ENCODE data around the gene NT5C1B.
"Not testable (repeated sequence)": the region's sequence is repeated elsewhere in the genome, so short reads cannot be mapped to it uniquely, and the experiment has no call there.

NT5C1B gene

GRCh38 chr2:18589354-18589753 is at the start of gene NT5C1B:
Gene NT5C1B, minus strand, starts transcription at chr2:18589569. Its CDS starts 101 bp downstream, at chr2:18589468.
- no peak for DNase-seq (ENCODE audit: low spot score)

- no peak for DNase-seq (ENCODE audit: low spot score)
Observed at GRCh38 chr2:18637196-18637595, 47.8 kb upstream of the NT5C1B start.

- not testable (repeated sequence) for DNase-seq (ENCODE audit: low spot score)
Observed at GRCh38 chr2:18632699-18633098, 43.3 kb upstream of the NT5C1B start.

- no peak for DNase-seq (ENCODE audit: low spot score)
Observed at GRCh38 chr2:18630941-18631340, 41.6 kb upstream of the NT5C1B start.

GRCh38 chr2:18630541-18630940 is 41.2 kb upstream of the NT5C1B start:
- DNase-seq (ENCODE audit: low spot score), result no peak

GRCh38 chr2:18630101-18630500 is 40.7 kb upstream of the NT5C1B start:
- no peak for DNase-seq (ENCODE audit: low spot score)

GRCh38 chr2:18626958-18627650 is 37.7 kb upstream of the NT5C1B start:
- no peak for DNase-seq (ENCODE audit: low spot score)

GRCh38 chr2:18626256-18626668 is 36.9 kb upstream of the NT5C1B start:
- DNase-seq (ENCODE audit: low spot score), result no peak

- DNase-seq (ENCODE audit: low spot score), result no peak
Observed at GRCh38 chr2:18625563-18625962, 36.2 kb upstream of the NT5C1B start.

- no peak for DNase-seq (ENCODE audit: low spot score)
Observed at GRCh38 chr2:18623782-18624181, 34.4 kb upstream of the NT5C1B start.

- DNase-seq (ENCODE audit: low spot score), result no peak
Observed at GRCh38 chr2:18620867-18621632, 31.7 kb upstream of the NT5C1B start.

- no peak for DNase-seq (ENCODE audit: low spot score)
Observed at GRCh38 chr2:18619091-18619490, 29.7 kb upstream of the NT5C1B start.

- DNase-seq (ENCODE audit: low spot score), result no peak
Observed at GRCh38 chr2:18614041-18614440, 24.7 kb upstream of the NT5C1B start.

GRCh38 chr2:18612133-18612532 is 22.8 kb upstream of the NT5C1B start:
- DNase-seq (ENCODE audit: low spot score), result no peak

GRCh38 chr2:18611604-18612003 is 22.2 kb upstream of the NT5C1B start:
- no peak for DNase-seq (ENCODE audit: low spot score)

- DNase-seq (ENCODE audit: low spot score), result no peak
Observed at GRCh38 chr2:18611184-18611583, 21.8 kb upstream of the NT5C1B start.

GRCh38 chr2:18610651-18611050 is 21.3 kb upstream of the NT5C1B start:
- DNase-seq (ENCODE audit: low spot score), result no peak

- no peak for DNase-seq (ENCODE audit: low spot score)
Observed at GRCh38 chr2:18610090-18610489, 20.7 kb upstream of the NT5C1B start.

GRCh38 chr2:18605115-18605514 is 15.7 kb upstream of the NT5C1B start:
- no peak for DNase-seq (ENCODE audit: low spot score)

- no peak for DNase-seq (ENCODE audit: low spot score)
Observed at GRCh38 chr2:18604531-18604885, 15.1 kb upstream of the NT5C1B start.

- no peak for DNase-seq (ENCODE audit: low spot score)
Observed at GRCh38 chr2:18603854-18604530, 14.6 kb upstream of the NT5C1B start.

GRCh38 chr2:18602298-18602697 is 12.9 kb upstream of the NT5C1B start:
- DNase-seq (ENCODE audit: low spot score), result no peak

- no peak for DNase-seq (ENCODE audit: low spot score)
Observed at GRCh38 chr2:18600255-18600613, 10.9 kb upstream of the NT5C1B start.

Measured in LoVo (cell line).